VCaP (cell line): Measurements from ENCODE around the gene SMIM8.

Source experiments
- H3K27ac ChIP-seq: fragments of 450-650 bp; 2 replicates; pipeline ENCODE4 v1.5.1; 2017
- TF ChIP-seq, protein P1 (sequence below): fragments of 450-650 bp; conservative IDR thresholded peaks from 2 replicates; pipeline ENCODE4 v1.5.1; 2017; ENCODE audit warnings: mild to moderate bottlenecking, moderate library complexity

Gene SMIM8

DNA sequence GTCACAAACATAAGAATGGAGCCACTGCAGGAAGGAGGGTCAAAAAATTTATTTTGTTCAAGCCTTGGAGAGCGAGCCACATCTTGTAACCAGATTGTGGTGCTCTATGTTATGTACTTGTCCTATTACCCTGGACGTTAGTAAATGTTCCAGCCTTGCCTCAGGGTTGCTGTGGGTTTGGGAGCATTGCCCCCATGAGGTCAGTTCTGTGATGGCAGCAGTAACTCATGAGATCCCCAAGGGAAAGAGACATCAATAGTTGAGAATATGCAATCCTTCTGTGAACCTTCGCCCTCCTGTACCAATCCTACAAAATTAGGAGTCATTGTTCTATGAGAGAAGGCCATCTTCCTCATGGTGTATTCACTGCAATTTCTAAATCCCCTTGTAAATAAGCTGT is 68.9 kb downstream of the SMIM8 start:
- TF ChIP-seq, protein P1, sequence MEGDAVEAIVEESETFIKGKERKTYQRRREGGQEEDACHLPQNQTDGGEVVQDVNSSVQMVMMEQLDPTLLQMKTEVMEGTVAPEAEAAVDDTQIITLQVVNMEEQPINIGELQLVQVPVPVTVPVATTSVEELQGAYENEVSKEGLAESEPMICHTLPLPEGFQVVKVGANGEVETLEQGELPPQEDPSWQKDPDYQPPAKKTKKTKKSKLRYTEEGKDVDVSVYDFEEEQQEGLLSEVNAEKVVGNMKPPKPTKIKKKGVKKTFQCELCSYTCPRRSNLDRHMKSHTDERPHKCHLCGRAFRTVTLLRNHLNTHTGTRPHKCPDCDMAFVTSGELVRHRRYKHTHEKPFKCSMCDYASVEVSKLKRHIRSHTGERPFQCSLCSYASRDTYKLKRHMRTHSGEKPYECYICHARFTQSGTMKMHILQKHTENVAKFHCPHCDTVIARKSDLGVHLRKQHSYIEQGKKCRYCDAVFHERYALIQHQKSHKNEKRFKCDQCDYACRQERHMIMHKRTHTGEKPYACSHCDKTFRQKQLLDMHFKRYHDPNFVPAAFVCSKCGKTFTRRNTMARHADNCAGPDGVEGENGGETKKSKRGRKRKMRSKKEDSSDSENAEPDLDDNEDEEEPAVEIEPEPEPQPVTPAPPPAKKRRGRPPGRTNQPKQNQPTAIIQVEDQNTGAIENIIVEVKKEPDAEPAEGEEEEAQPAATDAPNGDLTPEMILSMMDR: peak; percentile 71
- no peak overlapping the region for H3K27ac ChIP-seq
